Measurements from ENCODE around the gene PSMG4.

GRCh38 chr6:3211681-3212080, 47.1 kb upstream of the PSMG4 start:
- TF ChIP-seq, protein P1, sequence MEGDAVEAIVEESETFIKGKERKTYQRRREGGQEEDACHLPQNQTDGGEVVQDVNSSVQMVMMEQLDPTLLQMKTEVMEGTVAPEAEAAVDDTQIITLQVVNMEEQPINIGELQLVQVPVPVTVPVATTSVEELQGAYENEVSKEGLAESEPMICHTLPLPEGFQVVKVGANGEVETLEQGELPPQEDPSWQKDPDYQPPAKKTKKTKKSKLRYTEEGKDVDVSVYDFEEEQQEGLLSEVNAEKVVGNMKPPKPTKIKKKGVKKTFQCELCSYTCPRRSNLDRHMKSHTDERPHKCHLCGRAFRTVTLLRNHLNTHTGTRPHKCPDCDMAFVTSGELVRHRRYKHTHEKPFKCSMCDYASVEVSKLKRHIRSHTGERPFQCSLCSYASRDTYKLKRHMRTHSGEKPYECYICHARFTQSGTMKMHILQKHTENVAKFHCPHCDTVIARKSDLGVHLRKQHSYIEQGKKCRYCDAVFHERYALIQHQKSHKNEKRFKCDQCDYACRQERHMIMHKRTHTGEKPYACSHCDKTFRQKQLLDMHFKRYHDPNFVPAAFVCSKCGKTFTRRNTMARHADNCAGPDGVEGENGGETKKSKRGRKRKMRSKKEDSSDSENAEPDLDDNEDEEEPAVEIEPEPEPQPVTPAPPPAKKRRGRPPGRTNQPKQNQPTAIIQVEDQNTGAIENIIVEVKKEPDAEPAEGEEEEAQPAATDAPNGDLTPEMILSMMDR (conservative IDR thresholded peaks at IDR 0.05; ENCODE audit: low read depth, low read length): no peak
- no peak for TF ChIP-seq EZH2 (IDR thresholded peaks at IDR 0.05; ENCODE audit: low read length, unreplicated experiment)
- no peak for TF ChIP-seq EZH2phosphoT487 (IDR thresholded peaks at IDR 0.05; ENCODE audit: borderline replicate concordance, low read length)
